ENCODE measurements around the gene RANBP17.
"Not testable (repeated sequence)": the region's sequence is repeated elsewhere in the genome, so short reads cannot be mapped to it uniquely, and the experiment has no call there.

The RANBP17 gene

DNA sequence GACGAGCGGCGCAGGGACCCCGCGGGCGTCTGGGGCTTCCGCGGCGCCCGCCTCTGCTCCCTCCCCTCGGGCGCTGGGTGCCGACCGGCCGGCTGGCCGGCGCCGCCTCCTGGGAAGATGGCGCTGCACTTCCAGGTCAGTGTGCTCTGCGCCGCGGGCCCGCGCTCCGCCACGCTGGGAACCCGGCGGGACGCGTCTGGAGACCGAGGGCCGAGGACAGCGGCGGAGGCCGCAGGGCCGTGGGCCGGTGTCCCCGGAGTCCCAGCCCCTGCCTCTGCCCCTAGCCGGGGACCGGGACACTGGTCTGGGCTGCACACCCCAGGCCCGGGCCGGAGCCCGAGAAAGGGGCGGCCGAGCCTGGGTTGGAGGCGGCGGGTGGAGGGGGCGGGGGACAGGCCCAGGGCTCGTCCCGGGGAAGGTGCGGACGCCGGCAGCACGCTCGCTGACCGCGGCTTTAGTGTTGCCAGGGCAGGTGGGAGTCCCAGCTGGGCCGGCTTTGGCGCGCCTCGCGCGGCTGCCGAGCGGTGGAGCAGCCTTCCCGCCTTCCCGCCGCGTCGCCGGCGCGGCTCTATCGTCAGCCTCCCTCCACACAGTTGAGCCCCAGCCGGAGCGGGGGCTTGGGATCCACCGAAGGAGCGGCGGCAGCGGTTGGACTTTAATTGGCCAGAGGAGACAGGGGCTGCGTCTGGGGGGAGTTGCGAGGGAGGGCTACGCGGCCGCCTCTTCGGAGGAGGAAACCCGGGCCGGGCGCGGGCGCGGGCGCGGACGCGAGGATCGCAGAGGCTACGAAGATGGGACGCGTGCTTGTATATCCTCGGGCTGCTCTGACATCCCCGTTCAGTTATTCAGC, at the start of gene RANBP17:
Gene RANBP17, plus strand, starts transcription at position 102 of the 850 bp plus-strand sequence.
- DNase-seq (ENCODE audit: low read depth, low spot score), result no peak

- DNase-seq (ENCODE audit: low read depth, low spot score), result no peak
Measured at GRCh38 chr5:170813231-170813630, 48.6 kb upstream of the RANBP17 start.

- DNase-seq (ENCODE audit: low read depth, low spot score), result no peak
Measured at GRCh38 chr5:170817195-170817594, 44.6 kb upstream of the RANBP17 start.

GRCh38 chr5:170818232-170818631, 43.6 kb upstream of the RANBP17 start:
- DNase-seq (ENCODE audit: low read depth, low spot score), result no peak

- DNase-seq (ENCODE audit: low read depth, low spot score), result no peak
Measured at GRCh38 chr5:170819824-170820223, 42.0 kb upstream of the RANBP17 start.

DNA sequence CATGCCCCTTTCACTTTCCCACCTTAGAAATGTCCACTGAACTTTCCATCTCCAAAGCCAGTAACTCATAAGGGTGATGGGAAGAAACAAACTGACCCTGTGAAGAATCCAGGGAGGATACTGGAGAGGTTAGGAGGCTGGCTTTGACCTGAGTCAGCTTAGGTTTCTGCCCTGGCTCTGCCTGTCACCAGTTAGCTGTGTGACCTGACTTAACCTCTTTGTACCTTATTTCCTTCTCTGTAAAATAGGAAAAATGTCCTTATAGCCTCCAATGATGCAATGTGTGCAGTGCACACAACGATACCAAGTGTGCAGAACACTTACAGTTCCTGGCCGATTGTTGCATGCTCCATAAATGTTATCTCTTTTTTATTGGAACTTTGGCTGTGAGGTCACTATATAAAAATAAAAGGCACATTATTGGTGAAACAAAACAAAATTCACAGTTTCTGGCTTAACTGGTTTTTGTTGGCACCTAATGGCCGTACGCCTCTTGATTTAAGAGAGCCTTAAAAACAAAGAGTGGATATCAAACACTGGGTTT, 40.5 kb upstream of the RANBP17 start:
- no peak for DNase-seq (ENCODE audit: low read depth, low spot score)

DNA sequence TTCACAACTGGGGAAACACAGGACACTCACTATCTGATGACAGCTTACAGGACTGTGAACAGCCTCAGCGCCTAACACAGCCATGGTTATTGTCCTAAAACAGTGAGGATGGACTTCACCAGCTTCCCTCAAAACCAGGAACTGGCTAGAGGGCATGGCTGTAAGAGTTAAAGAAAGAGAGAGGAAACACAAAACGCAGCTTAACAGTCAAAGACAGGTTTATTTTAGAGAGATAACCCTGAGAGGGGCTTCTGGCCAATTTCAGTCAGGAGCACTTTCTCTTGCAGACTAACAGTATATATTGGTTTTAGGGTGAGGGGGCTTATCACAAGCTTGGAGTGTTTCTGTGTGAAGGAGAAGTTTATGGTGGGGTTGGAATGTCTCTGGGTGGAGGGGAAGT, 35.7 kb upstream of the RANBP17 start:
- DNase-seq (ENCODE audit: low read depth, low spot score), result no peak

DNA sequence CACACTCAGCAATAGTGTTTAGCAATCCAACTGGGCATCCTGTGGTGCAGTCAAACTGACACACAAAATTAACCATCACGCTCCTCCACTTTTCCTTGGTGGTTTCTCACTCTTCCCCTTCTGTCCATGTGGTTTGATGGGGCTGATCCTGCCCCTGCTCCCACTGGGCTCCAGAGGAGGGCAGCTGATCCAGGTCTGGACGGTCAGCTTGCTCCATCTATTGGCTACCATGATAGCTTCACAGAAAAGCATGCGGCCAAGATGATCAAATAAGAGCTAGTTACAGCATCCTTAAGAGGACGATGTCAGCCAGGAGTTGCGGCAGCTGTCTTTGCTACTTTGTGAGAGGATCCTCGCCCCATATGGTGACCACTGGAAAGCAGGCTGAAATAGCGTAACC, 29.6 kb upstream of the RANBP17 start:
- no peak for DNase-seq (ENCODE audit: low read depth, low spot score)

GRCh38 chr5:170833981-170834380, 27.8 kb upstream of the RANBP17 start:
- DNase-seq (ENCODE audit: low read depth, low spot score), result not testable (repeated sequence)

- no peak for DNase-seq (ENCODE audit: low read depth, low spot score)
Measured at GRCh38 chr5:170836226-170836625, 25.6 kb upstream of the RANBP17 start.

DNA sequence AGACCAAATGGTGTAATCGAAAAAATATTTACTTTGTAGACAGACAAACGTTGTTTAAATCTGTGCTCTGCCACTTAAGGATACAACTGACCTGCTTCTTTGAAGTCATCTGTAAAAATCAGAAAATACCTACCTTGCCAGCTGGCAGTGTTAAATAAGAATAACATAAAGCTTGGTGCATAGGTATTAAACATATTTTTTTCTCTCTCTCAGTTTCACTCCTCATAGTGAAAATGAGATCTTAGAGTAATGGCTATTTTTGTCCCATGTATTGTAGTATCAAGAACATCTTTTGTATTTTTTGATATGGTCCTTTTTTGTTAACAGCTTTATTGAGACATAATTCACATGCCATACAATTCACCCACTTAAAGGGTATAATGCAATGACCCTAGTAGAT, 17.9 kb upstream of the RANBP17 start:
- no peak for DNase-seq (ENCODE audit: low read depth, low spot score)

GRCh38 chr5:170844651-170845050, 17.2 kb upstream of the RANBP17 start:
- DNase-seq (ENCODE audit: low read depth, low spot score), result no peak

DNA sequence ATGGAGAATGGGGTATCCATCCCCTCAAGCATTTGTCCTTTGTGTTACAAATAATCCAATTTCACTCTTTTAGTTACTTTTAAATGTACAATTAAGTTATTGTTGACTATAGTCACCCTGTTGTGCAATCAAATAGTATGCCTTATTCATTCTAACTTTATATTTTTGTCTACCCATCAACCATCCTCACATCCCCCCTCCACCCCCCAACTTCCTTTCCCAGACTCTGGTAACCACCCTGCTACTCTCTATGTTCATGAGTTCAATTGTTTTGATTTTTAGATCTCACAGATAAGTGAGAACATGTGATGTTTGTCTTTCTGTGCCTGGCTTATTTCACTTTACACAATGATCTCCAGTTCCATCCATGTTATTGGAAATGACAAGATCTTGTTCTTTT, 15.4 kb upstream of the RANBP17 start:
- DNase-seq (ENCODE audit: low read depth, low spot score), result no peak

DNA sequence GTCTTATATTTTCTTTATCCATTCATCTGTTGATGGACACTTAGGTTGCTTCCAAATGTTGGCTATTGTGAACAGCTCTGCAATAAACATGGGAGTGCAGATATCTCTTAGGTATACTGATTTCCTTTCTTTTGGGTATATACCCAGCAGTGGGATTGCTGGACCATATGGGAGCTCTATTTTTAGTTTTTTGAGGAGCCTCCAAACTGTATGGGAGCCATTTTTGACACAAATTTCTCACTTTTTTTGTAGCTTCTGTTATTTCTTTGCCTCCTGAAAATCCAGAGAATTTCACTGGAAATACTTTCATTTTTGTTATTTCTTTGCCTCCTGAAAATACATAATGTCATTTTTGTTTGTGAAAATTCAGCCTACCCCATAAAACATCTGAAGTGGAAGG, 15.0 kb upstream of the RANBP17 start:
- no peak for DNase-seq (ENCODE audit: low read depth, low spot score)

DNA sequence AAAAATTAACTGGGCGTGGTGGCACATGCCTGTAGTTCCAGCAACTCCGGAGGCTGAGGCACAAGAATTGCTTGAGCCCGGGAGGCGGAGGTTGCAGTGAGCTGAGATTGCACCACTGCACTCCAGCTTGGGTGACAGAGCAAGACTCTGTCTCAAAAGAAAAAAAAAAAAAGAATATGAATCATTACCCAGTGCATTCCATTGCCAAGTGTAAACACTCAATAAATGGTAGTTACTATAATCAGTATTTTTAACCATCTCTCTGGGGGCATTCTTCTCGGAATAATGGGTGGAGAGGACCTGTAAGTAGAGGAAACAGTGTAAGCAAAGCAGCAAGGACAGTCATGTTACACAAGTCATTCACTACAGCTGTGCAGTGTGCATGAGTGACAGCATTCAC, 13.8 kb upstream of the RANBP17 start:
- DNase-seq (ENCODE audit: low read depth, low spot score), result no peak

- no peak for DNase-seq (ENCODE audit: low read depth, low spot score)
Measured at GRCh38 chr5:170849374-170849773, 12.4 kb upstream of the RANBP17 start.

DNA sequence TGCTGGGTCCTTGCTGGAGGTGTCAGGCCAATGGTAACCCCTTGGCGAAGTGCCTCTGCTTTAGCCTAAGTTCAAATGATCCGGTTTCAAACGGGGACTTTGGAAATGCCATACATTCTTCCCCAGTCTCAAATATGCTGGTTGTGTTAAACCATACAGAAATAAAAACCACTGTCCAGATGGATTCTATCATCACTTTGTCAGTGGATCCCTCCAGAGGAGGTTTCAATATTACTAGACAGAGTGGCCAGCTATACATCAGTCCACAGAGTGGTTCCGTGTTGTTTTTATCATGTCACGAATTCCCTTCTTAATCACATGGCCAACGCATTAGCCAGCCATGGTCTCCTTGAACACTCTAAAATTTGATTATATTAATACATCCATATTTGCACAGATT, 7.3 kb upstream of the RANBP17 start:
- DNase-seq (ENCODE audit: low read depth, low spot score), result no peak

DNA sequence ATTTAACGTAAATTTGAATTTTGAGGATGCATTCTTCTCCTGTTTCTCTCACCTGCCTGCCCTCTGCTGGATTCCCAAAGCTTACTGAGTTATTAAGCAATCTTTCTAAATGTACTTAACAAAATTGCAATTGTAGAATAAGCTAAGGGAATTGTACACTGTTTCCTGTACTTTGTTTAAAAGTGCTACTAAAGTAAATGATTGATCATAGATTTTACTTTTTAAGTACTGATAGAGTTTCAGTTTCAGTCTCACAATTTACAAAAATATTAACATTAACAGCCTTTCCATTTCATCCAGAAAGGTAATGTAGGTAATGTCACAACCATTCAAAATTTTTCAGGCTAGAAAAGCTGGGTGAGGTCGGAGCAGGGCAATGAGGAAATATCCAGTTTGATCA, 4.8 kb upstream of the RANBP17 start:
- DNase-seq (ENCODE audit: low read depth, low spot score), result no peak

- DNase-seq (ENCODE audit: low read depth, low spot score), result no peak
Measured at GRCh38 chr5:170860415-170860814, 1.4 kb upstream of the RANBP17 start.

GRCh38 chr5:170860818-170861666, 776 bp upstream of the RANBP17 start:
- no peak for DNase-seq (ENCODE audit: low read depth, low spot score)

DNA sequence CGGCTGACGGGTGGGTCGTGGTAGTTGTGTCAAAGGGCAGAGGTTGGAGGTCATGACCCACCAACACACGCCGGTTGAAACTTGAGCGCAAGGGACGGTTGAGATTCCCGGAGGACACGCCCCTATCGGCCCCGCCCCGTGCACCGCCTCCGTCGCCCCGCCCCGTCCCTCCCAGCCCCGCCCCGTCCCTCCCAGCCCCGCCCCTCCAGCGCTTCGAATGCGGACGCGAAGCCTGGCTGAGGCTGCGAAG, 226 bp upstream of the RANBP17 start:
- no peak for DNase-seq (ENCODE audit: low read depth, low spot score)

- no peak for DNase-seq (ENCODE audit: low read depth, low spot score)
Measured at GRCh38 chr5:170863646-170864045, 1.8 kb downstream of the RANBP17 start.

DNA sequence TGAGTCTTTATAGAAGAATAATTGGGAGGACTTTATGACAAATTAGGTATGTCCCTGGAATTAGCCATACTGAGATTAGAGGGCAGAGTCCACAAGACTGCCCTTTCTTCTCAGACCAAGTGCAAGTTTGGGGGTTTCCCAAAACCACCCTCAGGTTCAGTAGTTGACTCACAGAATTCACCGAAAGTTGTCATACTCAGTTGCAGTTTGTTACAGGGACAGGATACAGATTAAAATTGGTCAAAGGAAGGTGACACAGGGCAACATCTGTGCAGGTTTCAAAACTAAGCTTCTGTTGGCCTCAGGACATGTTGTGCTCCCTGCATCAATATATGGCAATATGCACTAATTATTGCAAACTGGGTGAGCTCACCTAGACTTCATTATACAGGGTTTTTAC, 3.8 kb downstream of the RANBP17 start:
- no peak for DNase-seq (ENCODE audit: low read depth, low spot score)
